GM12801 (cell line): ENCODE measurements around the gene CDX1.

Experiments
- TF ChIP-seq, protein P1 (sequence below): IDR thresholded peaks from one replicate; pipeline ENCODE4 v1.5.1; 2011; ENCODE audit warnings: control low read depth; ENCODE audit not compliant: insufficient read length; ENCODE audit errors: extremely low read depth

The CDX1 gene

GRCh38 chr5:150186137-150186536 lies 19.6 kb downstream of the CDX1 start:
- TF ChIP-seq, protein P1, sequence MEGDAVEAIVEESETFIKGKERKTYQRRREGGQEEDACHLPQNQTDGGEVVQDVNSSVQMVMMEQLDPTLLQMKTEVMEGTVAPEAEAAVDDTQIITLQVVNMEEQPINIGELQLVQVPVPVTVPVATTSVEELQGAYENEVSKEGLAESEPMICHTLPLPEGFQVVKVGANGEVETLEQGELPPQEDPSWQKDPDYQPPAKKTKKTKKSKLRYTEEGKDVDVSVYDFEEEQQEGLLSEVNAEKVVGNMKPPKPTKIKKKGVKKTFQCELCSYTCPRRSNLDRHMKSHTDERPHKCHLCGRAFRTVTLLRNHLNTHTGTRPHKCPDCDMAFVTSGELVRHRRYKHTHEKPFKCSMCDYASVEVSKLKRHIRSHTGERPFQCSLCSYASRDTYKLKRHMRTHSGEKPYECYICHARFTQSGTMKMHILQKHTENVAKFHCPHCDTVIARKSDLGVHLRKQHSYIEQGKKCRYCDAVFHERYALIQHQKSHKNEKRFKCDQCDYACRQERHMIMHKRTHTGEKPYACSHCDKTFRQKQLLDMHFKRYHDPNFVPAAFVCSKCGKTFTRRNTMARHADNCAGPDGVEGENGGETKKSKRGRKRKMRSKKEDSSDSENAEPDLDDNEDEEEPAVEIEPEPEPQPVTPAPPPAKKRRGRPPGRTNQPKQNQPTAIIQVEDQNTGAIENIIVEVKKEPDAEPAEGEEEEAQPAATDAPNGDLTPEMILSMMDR, result no peak

DNA sequence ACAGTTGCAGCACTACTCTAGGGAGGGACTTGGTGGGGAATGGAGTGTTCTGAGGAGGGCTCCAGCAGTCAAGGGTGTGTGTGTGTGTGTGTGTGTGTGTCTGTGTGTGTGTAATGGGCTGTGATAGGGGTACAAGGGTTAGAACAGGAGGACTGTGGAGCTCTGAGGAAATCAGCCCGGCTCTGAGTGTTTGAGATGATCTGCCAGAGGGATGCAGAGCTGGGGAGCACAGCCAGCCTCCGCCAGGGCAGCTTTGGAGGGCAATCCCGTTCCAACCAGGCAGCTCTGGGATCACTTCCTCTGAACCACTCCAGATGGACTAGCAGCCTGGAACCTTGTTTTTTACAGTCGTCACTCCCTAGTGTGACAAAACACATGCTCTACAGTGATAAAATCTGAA lies 20.3 kb downstream of the CDX1 start:
- TF ChIP-seq, protein P1, result no peak

DNA sequence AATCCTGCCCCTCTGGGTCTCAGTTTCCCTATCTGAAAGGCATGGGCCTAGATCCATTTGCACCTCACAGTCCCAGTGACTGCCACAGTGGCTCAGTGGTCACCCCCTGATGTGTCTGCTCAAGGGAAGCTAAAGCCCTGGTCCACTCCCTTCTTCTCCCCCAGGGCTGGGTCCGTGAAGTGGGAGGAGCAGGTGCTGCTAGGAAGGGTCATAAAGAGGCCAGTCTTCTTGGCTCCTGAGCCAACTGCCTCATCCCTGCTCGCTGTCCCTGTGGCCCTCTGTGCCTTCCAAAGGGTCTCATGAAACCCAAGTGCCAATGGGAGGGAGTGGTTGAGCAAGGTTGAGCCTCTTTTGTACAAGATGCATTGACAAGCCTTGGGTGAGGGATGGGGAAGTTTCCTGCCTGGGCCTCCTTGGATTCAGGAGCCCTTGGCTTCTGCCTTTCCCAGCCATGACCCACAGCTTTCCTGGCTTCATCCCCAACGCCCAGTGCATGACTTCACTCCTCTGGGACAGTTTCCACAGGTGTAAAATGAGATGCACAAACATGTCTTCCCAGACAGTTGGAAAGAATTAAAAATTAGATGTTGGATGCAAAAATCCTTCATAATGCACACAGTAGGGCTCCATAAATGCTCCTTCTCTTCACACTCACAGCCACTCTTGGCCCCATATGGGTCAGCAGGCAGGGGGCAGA lies 21.7 kb downstream of the CDX1 start:
- TF ChIP-seq, protein P1, result no peak

DNA sequence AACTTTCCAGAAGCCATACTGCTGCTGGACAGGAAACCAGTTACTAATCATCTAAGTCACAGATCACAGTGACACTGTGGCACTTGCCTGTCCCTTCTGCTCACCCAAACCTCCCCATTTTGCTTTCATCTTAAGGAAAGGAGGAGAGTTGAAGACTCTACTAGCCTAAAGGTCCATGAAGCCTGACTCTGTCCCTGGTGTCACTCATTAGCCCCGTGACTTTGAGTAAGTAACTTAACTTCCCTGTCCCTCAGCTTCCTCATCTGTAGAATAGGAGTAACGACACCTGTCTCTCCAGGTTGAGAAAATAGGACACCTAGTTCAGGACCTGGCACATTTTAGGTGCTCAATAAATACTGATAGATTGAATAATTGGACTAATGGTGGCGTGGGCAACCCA lies 22.7 kb downstream of the CDX1 start:
- TF ChIP-seq, protein P1, result no peak

GRCh38 chr5:150189728-150190502 lies 23.3 kb downstream of the CDX1 start, which contains the start of gene SLC6A7:
Gene SLC6A7, plus strand, starts transcription at chr5:150190062. Its CDS starts 266 bp downstream, at chr5:150190328.
- TF ChIP-seq, protein P1, result no peak

- TF ChIP-seq, protein P1, result no peak
Measured at GRCh38 chr5:150190503-150190979, 24.0 kb downstream of the CDX1 start.

GRCh38 chr5:150190987-150191386 lies 24.4 kb downstream of the CDX1 start:
- TF ChIP-seq, protein P1, result no peak
